Bronchial epithelial cell (primary cell): ENCODE results near the gene ANTXR1. TPM values are rescaled to one million over a fixed set of nuclear protein-coding genes. Genes with fewer than 3 reads are reported as not detected.
A peak's percentile ranks its signal among the peaks of the same experiment; 100 is the strongest.

Experiments
- DNase-seq: peaks from one replicate; pipeline ENCODE4 v3.0.0-alpha.2; 2010; ENCODE audit warnings: low read depth
- FAIRE-seq: peaks from 2 replicates; lab custom pipeline; 2011; peaks lifted over from hg19 to GRCh38; lab: Jason Lieb, UNC
- H3K27me3 ChIP-seq: 2 replicates; pipeline ENCODE4 v1.5.1; 2011; ENCODE audit warnings: low read length; ENCODE audit not compliant: control insufficient read depth, insufficient read depth
- H3K36me3 ChIP-seq: 2 replicates; pipeline ENCODE4 v1.5.1; 2011; ENCODE audit warnings: low read length; ENCODE audit not compliant: control insufficient read depth, insufficient read depth
- H3K4me3 ChIP-seq: 2 replicates; pipeline ENCODE4 v1.5.1; 2011; ENCODE audit warnings: mild to moderate bottlenecking, low read depth, low read length, control low read depth
- total RNA-seq: library from RNA; depleted of rRNA; stranded (reverse); fragments of >200 nt; gene quantifications from 2 replicates; pipeline ENCODE4 v1.2.1, GENCODE V29; 2014
- TF ChIP-seq, protein P1 (sequence below): IDR thresholded peaks from 2 replicates; pipeline ENCODE4 v1.5.1; 2011; ENCODE audit warnings: mild to moderate bottlenecking, moderate library complexity, low read length, control low read depth, inconsistent platforms; ENCODE audit not compliant: insufficient read depth, severe bottlenecking

Gene ANTXR1
- total RNA-seq, 1 donor from 2014 or later: 3.7 TPM

DNA sequence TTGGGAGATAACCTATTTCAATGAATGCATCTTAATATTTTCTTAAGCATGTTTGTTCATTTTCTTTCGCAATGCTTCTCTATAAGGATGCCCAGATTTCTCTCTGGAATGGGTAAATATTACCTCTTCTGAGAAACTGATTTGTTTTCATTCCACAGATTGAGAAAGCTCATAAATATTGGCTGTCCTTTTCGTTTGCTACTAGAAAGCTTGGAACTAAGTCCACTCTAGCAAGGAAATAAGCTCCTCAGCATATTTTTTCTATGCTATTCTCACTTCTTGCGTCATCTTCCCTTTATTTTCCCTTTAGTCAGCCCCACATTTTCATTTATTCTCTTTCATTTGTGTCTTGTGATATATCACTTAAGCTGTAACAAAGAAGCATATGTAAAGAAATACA is 76.3 kb downstream of the ANTXR1 start:
- Histone ChIP-seq H3K27me3 (no peaks in the 10 kb centered on the region), H3K36me3 (no peaks in the 10 kb centered on the region), H3K4me3 (no peak overlapping the region)
- TF ChIP-seq, protein P1, sequence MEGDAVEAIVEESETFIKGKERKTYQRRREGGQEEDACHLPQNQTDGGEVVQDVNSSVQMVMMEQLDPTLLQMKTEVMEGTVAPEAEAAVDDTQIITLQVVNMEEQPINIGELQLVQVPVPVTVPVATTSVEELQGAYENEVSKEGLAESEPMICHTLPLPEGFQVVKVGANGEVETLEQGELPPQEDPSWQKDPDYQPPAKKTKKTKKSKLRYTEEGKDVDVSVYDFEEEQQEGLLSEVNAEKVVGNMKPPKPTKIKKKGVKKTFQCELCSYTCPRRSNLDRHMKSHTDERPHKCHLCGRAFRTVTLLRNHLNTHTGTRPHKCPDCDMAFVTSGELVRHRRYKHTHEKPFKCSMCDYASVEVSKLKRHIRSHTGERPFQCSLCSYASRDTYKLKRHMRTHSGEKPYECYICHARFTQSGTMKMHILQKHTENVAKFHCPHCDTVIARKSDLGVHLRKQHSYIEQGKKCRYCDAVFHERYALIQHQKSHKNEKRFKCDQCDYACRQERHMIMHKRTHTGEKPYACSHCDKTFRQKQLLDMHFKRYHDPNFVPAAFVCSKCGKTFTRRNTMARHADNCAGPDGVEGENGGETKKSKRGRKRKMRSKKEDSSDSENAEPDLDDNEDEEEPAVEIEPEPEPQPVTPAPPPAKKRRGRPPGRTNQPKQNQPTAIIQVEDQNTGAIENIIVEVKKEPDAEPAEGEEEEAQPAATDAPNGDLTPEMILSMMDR: no peak
- FAIRE-seq (no peak), DNase-seq (no peak)

DNA sequence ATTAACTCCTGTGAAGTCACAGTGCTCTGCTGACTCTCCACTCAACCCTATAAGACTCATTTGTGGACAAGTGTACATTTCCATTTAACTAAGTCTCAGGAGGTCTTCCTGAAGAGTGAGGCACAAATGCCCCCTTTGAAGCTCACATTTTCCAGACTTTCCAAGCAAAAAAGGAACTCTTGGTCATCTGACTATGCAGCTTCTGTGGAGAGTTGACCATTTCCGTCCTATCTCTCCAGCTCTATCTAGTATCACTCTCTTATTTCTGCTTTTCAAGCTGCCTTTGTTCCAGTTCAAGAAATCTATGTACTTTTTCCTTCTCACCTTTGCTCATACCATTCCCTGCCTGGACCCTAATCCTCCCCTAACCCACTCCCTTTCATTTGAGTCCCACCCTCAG is 77.0 kb downstream of the ANTXR1 start:
- DNase-seq: no peak
- H3K27me3 ChIP-seq: no peaks in the 10 kb centered on the region
- no peaks in the 10 kb centered on the region for H3K36me3 ChIP-seq
- peak; percentile 23 for FAIRE-seq
- H3K4me3 ChIP-seq: no peak overlapping the region
- TF ChIP-seq, protein P1: no peak

DNA sequence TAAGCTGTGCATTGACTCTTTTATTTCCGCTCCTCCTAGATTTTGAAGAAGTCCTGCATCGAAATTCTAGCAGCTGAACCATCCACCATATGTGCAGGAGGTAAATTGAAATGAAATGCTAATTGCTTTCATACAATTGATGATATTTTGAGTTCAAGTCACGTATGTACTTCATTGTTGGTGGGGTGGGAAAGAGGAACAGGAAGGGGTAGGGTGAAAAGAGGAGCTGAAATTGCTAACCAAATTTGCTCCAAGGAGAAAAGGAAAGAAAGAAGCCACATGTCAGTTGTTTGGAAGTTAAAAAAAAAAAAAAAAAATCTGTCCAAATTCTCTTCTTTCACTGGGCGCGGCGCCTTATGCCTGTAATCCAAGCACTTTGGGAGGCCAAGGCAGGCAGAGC is 77.8 kb downstream of the ANTXR1 start:
- FAIRE-seq (no peak), DNase-seq (no peak)
- Histone ChIP-seq H3K4me3 (no peak overlapping the region), H3K36me3 (no peaks in the 10 kb centered on the region), H3K27me3 (no peaks in the 10 kb centered on the region)
- TF ChIP-seq, protein P1: no peak

DNA sequence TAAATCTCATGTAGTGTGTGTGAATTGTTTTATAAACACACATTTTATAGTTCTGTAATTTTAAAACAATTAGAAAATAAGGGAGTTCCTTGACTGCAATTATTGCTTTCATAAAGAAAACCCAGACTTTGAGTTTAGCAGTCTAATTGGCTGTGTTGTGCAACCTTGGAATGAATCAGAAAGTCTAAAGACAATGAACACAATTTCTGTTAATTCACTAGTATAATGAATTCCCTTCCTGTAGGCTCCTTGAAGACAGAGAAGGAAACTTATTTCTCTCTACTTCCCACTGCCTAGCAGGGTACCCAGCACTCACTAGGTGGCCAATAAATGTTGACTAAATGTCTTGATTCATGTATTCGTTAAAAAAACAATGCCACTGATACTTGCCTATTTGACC is 79.9 kb downstream of the ANTXR1 start:
- peak; percentile 36 for DNase-seq
- Histone ChIP-seq H3K36me3 (no peaks in the 10 kb centered on the region), H3K27me3 (no peaks in the 10 kb centered on the region), H3K4me3 (no peak overlapping the region)
- TF ChIP-seq, protein P1: no peak
- FAIRE-seq: no peak

DNA sequence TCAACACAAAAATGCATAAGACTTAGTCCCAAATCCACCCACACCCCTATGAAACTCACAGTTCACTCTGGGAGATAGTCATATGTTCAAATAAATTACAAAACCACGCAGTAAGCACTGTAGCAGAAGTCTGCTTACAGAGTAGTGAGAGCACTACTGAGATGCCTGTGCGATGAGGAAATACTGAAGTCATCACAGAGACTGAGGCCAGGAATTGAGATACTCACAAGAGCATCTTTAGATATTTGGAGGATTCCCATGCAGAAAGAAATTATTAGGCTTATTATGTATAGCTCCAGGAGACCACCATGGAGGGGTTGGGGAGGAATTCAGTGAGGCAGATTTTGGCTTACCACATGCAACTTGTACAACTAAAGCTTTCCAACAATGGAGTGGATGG is 82.3 kb downstream of the ANTXR1 start:
- H3K36me3 ChIP-seq: no peaks in the 10 kb centered on the region
- DNase-seq (peak; percentile 31), FAIRE-seq (no peak)
- no peak overlapping the region for H3K4me3 ChIP-seq
- H3K27me3 ChIP-seq: no peaks in the 10 kb centered on the region
- TF ChIP-seq, protein P1: no peak
